ENCODE data around the gene UNC13D. TPM values are rescaled to one million over a fixed set of nuclear protein-coding genes. Genes with fewer than 3 reads are reported as not detected.

Gene UNC13D
- polyA plus RNA-seq, 3 donors, result 28.4 to 111 (median 53.3) TPM

DNA sequence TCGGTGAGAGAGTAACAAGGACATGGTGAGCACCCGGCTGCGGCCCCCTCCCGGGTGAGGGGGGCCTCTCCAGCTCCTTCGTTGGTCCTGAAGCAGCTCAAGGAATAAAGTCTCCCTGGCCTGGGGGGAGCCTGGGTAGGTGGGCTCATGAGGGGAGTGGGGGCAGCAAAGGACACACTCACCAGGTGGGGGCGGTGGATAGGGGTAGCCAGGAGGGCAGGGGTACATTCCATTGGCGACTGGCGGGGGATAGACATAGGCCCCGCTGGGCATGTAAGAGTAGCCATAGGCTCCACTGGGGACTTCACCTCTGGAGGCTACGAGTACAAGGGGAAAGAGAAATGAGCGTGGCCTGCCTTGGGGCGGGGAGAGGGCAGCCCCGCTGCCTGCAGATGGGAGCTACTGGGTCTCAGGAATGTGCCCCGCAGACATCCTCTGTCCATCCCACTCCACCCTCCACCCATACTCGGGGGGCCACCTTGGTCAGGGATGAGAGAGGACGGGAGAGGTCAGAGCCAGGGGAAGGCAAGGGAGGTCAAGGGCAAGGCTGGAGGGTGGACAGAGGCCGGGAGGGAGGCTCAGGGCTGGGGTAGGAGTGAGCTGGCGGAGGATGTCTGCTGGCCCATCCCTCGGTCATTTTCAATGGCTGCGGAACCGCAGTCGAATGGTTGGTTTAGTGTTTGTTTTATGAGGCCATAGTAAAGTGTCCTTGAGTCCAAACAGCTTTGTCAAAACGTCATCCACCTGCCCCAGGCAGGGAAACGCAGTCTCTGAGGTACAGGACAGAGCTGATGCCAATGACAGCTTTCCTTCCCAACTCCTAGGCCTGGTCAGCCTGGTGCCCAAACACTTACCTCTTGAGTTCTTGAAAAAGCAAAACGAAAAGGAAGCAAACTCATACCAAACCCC is 3.7 kb upstream of the UNC13D start:
- WGBS (ENCODE audit: insufficient coverage), result 99% methylated on average over 18 of the region's 25 CpGs
- intact Hi-C loops (cut with micrococcal nuclease), result loop anchor here (5.0 to 10.0 kb wide), 2 partner anchors 71 to 183 kb away; partner anchors contain the start of genes RECQL5 (in 1 of the 2) and SAP30BP (in 1 of the 2)

More for the DNA sequence above, 3.7 kb upstream of the UNC13D start:
- Histone ChIP-seq H3K79me2 (ENCODE audit: insufficient read depth, low read length) (peaks cover 33% of the 10 kb centered on the region), H3K9me3 (replicated peaks in 1 of 2; ENCODE audit: control insufficient read depth in 1 of 2, insufficient read depth in 1 of 2, low read length in 2 of 2) (no peaks in the 10 kb centered on the region), H3K27ac (ENCODE audit: low read depth in 1 of 2, low read length in 2 of 2) (peak overlapping the region in 1 of 2 donors; percentile 87), H2AFZ (ENCODE audit: insufficient read depth, low read depth, low read length, poor library complexity, severe bottlenecking) (no peak overlapping the region), H3K9ac (ENCODE audit: insufficient read depth, low read length, poor library complexity, severe bottlenecking) (no peak overlapping the region), H4K20me1 (ENCODE audit: insufficient read depth, low read length) (peaks cover 67% of the 10 kb centered on the region), H3K36me3 (replicated peaks in 1 of 2; ENCODE audit: control insufficient read depth in 1 of 2, insufficient read depth in 2 of 2, low read length in 2 of 2) (peaks cover 55 to 61% of the 10 kb centered on the region in 2 donors), H3K4me3 (replicated peaks in 1 of 3; ENCODE audit: low read depth in 2 of 3, low read length in 3 of 3) (no peak overlapping the region), H3K4me1 (ENCODE audit: control insufficient read depth in 1 of 2, insufficient read depth in 2 of 2, low read length in 2 of 2) (peaks cover 29 to 47% of the 10 kb centered on the region in 2 donors), H3K27me3 (ENCODE audit: control insufficient read depth in 2 of 2, insufficient read depth in 2 of 2, low read length in 2 of 2) (no peaks in the 10 kb centered on the region), H3K4me2 (replicated peaks; ENCODE audit: extremely low read depth, low read length, poor library complexity, severe bottlenecking) (no peak overlapping the region)
- no peaks in the 10 kb centered on the region for H3K9me3 Mint-ChIP-seq
- H3K4me3 Mint-ChIP-seq, result no peak overlapping the region
- DNase-seq, result no peak
- peaks cover 58 to 73% of the 10 kb centered on the region in 2 donors for H3K36me3 Mint-ChIP-seq
- H3K27ac Mint-ChIP-seq, result peak overlapping the region in 5 of 7 donors; percentile 30 to 77 (median 62)
- TF ChIP-seq, protein P1, sequence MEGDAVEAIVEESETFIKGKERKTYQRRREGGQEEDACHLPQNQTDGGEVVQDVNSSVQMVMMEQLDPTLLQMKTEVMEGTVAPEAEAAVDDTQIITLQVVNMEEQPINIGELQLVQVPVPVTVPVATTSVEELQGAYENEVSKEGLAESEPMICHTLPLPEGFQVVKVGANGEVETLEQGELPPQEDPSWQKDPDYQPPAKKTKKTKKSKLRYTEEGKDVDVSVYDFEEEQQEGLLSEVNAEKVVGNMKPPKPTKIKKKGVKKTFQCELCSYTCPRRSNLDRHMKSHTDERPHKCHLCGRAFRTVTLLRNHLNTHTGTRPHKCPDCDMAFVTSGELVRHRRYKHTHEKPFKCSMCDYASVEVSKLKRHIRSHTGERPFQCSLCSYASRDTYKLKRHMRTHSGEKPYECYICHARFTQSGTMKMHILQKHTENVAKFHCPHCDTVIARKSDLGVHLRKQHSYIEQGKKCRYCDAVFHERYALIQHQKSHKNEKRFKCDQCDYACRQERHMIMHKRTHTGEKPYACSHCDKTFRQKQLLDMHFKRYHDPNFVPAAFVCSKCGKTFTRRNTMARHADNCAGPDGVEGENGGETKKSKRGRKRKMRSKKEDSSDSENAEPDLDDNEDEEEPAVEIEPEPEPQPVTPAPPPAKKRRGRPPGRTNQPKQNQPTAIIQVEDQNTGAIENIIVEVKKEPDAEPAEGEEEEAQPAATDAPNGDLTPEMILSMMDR (IDR thresholded peaks at IDR 0.05), result no peak
- peaks cover 23% of the 10 kb centered on the region for H3K4me1 Mint-ChIP-seq
- no peaks in the 10 kb centered on the region for H3K27me3 Mint-ChIP-seq (ENCODE audit: low read depth in 3 of 3)
